ENCODE data around the gene PCYT2.

Gene PCYT2

GRCh38 chr17:81912441-81913309, 1.5 kb upstream of the PCYT2 start:
- no peak for DNase-seq (ENCODE audit: low read depth)

- no peak for DNase-seq (ENCODE audit: low read depth)
These were observed 770 bp upstream of the PCYT2 start for GRCh38 chr17:81911969-81912368.

- no peak for DNase-seq (ENCODE audit: low read depth)
These were observed 341 bp downstream of the PCYT2 start for GRCh38 chr17:81910840-81911276.

- no peak for DNase-seq (ENCODE audit: low read depth)
These were observed 996 bp downstream of the PCYT2 start for GRCh38 chr17:81909966-81910839.

GRCh38 chr17:81909231-81909630, 2.0 kb downstream of the PCYT2 start:
- DNase-seq (ENCODE audit: low read depth) = no peak

- DNase-seq (ENCODE audit: low read depth) = no peak
These were observed 2.4 kb downstream of the PCYT2 start for GRCh38 chr17:81908793-81909192.

GRCh38 chr17:81907219-81908145, 3.7 kb downstream of the PCYT2 start:
- DNase-seq (ENCODE audit: low read depth) = no peak

GRCh38 chr17:81906476-81907218, 4.6 kb downstream of the PCYT2 start:
- DNase-seq (ENCODE audit: low read depth) = no peak

- DNase-seq (ENCODE audit: low read depth) = no peak
These were observed 5.2 kb downstream of the PCYT2 start for GRCh38 chr17:81905993-81906392.

- no peak for DNase-seq (ENCODE audit: low read depth)
These were observed 5.7 kb downstream of the PCYT2 start for GRCh38 chr17:81905424-81905875.

GRCh38 chr17:81904600-81905423, 6.4 kb downstream of the PCYT2 start:
- DNase-seq (ENCODE audit: low read depth) = no peak

- no peak for DNase-seq (ENCODE audit: low read depth)
These were observed 7.2 kb downstream of the PCYT2 start for GRCh38 chr17:81903896-81904599.

GRCh38 chr17:81903415-81903831, 7.8 kb downstream of the PCYT2 start:
- DNase-seq (ENCODE audit: low read depth) = no peak

- no peak for DNase-seq (ENCODE audit: low read depth)
These were observed 8.4 kb downstream of the PCYT2 start for GRCh38 chr17:81902653-81903414.

GRCh38 chr17:81902023-81902652, 9.1 kb downstream of the PCYT2 start, which contains the start of gene NPB:
NPB (plus strand) TSS chr17:81902238; CDS start chr17:81902278, 40 bp downstream.
- DNase-seq (ENCODE audit: low read depth) = no peak

GRCh38 chr17:81901167-81902022, 9.8 kb downstream of the PCYT2 start:
- DNase-seq (ENCODE audit: low read depth) = no peak

- no peak for DNase-seq (ENCODE audit: low read depth)
These were observed 10.9 kb downstream of the PCYT2 start for GRCh38 chr17:81900181-81900820.
